T47D (cell line): Measurements from ENCODE around the gene TSPAN18.

Experiments used
- DNase-seq, 2 experiments: peaks; one replicate each; pipeline versions ENCODE4 v3.0.0 to v3.0.0-alpha.2; 2011 to 2012; ENCODE audit warnings: low read depth in 1 of 2, low spot score in 1 of 2
- JUND ChIP-seq: IDR thresholded peaks from 2 replicates; pipeline ENCODE4 v1.6.1; 2012; ENCODE audit warnings: low read depth
- in situ Hi-C: cut with HindIII; loops from 2 replicates; pipeline ENCODE4 v1.10.0; 2016; ENCODE audit warnings: low sequenced_read_pairs, low pct_unique_long_range_greater_than_20kb

The TSPAN18 gene

DNA sequence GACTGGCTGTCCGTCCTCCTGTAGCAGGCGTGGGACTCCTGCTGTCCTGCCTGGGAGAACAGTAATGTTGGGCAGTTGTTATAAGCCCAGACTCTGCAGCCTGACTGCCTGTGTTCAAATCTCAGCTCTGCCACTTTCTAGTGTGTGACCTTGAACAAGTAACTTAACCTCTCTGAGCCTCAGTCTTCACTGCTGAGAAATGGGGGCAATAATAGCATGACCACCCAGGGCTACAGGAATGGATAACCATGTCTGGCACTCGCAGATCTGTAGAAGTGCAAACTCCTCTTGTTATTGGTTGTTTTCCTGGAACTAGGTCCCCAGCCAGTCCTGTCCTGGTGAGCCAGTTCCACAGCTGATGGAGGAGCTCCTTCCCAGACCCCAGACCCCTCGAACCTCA lies 154.2 kb downstream of the TSPAN18 start:
- TF ChIP-seq JUND, result no peak
- in situ Hi-C loops, result no loop called here
- no peak for DNase-seq

GRCh38 chr11:44883277-44883676 lies 156.5 kb downstream of the TSPAN18 start:
- no peak for TF ChIP-seq JUND
- DNase-seq, result no peak
- in situ Hi-C loops, result no loop called here

DNA sequence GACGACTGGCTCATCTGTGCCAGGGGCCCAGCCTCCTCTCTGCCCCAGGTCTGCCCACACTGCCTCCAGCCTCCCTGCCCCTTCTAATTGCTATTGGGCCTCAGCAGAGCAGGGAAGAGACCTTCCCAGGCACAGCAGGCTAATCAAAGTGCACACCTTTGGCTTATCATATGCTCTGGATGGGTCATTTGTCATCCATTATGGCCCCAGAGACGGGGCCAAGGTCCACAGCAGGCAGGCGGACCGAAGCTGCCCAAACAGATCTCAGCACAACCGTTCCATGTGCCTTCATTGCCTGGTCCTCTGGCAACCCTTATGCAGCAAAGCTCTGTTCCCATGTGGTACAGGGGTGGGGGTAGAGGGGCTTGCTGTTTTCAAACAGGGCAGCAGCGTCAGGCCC lies 157.3 kb downstream of the TSPAN18 start:
- no peak for DNase-seq
- in situ Hi-C loops, result no loop called here
- TF ChIP-seq JUND, result no peak

- DNase-seq, result no peak
- no peak for TF ChIP-seq JUND
- in situ Hi-C loops, result no loop called here
Observed at GRCh38 chr11:44885065-44885810, 158.5 kb downstream of the TSPAN18 start.

GRCh38 chr11:44885919-44886789 lies 159.4 kb downstream of the TSPAN18 start:
- no peak for DNase-seq
- TF ChIP-seq JUND, result no peak
- in situ Hi-C loops, result no loop called here

GRCh38 chr11:44886790-44887140 lies 160.0 kb downstream of the TSPAN18 start:
- DNase-seq, result no peak
- in situ Hi-C loops, result no loop called here
- no peak for TF ChIP-seq JUND

DNA sequence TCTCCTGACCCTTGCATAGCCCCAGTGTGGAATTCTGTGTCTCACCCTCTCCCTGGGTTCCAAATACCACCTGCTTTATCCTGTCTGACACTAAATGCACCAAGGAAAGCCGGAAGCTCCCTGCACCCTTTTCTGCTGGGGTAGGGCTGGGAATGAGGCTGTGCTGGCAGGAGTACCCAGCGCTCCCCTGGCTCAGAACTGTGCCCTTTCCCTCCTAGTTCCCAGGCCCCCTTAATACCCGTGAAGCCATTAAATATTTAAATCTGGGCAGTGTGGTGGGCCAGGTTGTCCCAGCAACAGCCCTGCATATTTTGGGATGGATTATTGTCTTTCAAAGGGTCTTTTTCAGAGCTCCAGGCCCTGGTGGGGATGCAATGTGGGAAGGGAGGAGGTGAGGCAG lies 160.9 kb downstream of the TSPAN18 start:
- no peak for DNase-seq
- in situ Hi-C loops, result no loop called here
- TF ChIP-seq JUND, result no peak

DNA sequence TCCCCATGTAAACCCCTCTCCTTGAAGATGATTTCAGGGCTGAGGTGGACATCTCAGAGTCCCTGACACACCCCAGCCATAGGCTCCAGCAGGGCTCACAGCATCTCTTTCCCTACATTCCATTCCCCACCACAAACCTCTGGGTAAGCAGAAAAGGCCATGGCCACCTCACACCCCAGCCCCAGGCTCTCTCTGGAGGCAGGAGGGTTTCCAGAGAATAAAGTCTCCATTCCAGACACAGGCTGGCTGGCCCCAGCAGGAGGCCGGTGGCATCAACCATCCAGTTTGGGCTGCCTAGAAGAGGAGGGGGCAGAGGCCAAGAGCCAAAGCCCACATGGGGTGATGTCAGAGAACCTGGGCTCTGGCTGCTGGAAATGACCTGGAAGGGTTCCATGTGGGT lies 162.5 kb downstream of the TSPAN18 start:
- in situ Hi-C loops, result no loop called here
- DNase-seq, result no peak
- no peak for TF ChIP-seq JUND

- TF ChIP-seq JUND, result no peak
- DNase-seq, result no peak
- in situ Hi-C loops, result no loop called here
Observed at GRCh38 chr11:44892843-44893242, 166.1 kb downstream of the TSPAN18 start.

GRCh38 chr11:44893308-44893822 lies 166.6 kb downstream of the TSPAN18 start:
- no peak for TF ChIP-seq JUND
- in situ Hi-C loops, result no loop called here
- no peak for DNase-seq

DNA sequence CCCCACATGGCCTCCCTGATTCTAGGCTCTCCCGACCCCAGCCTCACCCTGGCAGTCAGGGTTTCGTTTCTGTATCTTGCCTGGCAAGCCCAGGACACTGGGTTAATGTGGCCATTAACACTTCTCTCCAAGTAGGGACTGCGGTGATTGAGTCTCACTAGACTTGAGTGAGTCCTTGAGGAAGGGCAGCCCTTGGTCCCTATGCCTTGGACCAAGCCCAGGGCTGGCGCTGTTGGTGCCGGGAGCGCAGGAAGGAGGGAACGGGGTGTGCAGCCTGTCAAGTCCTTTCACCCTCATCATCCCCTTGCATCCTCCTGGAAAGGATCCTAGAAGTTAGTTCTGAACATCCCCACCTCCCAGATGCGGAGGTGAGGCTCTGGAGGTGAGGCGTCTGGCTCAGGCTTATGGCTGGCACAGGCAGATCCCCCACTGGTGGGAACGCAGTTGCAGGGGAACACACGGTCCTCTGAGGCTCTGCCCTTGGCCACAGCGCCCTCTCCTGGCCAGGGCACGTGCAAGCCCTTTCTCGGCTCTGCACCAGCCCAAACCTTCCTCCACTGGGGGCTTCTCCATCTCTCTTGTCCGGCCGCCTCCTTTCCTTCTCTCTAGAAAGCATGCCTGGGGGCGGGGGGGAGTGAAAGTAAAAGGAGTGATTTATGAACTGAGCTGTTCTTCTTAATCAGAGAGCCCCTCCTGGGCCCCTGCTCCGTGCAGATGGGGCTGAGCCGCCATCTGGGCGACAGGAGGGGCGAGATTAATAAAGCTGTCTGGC lies 167.3 kb downstream of the TSPAN18 start:
- DNase-seq, result peak; percentile 56 to 67
- TF ChIP-seq JUND, result no peak
- in situ Hi-C loops, result no loop called here

GRCh38 chr11:44899959-44900358 lies 173.2 kb downstream of the TSPAN18 start:
- in situ Hi-C loops, result no loop called here
- TF ChIP-seq JUND, result no peak
- peak in 1 of 2 experiments; percentile 96 for DNase-seq

GRCh38 chr11:44901120-44901633 lies 174.4 kb downstream of the TSPAN18 start:
- DNase-seq, result no peak
- TF ChIP-seq JUND, result no peak
- in situ Hi-C loops, result no loop called here
